NT2/D1 (cell line): ENCODE data around the gene HAND2.

Experiments
- SUZ12 ChIP-seq: IDR thresholded peaks from 2 replicates; pipeline ENCODE4 v1.6.1; 2011; ENCODE audit not compliant: insufficient read length, insufficient read depth; ENCODE audit errors: extremely low read depth
- YY1 ChIP-seq: IDR thresholded peaks from 2 replicates; pipeline ENCODE4 v1.6.1; 2011; ENCODE audit not compliant: insufficient read length, insufficient read depth
- ZNF274 ChIP-seq: IDR thresholded peaks from 2 replicates; pipeline ENCODE4 v1.6.1; 2011; ENCODE audit warnings: mild to moderate bottlenecking, low read depth, low read length

DNA sequence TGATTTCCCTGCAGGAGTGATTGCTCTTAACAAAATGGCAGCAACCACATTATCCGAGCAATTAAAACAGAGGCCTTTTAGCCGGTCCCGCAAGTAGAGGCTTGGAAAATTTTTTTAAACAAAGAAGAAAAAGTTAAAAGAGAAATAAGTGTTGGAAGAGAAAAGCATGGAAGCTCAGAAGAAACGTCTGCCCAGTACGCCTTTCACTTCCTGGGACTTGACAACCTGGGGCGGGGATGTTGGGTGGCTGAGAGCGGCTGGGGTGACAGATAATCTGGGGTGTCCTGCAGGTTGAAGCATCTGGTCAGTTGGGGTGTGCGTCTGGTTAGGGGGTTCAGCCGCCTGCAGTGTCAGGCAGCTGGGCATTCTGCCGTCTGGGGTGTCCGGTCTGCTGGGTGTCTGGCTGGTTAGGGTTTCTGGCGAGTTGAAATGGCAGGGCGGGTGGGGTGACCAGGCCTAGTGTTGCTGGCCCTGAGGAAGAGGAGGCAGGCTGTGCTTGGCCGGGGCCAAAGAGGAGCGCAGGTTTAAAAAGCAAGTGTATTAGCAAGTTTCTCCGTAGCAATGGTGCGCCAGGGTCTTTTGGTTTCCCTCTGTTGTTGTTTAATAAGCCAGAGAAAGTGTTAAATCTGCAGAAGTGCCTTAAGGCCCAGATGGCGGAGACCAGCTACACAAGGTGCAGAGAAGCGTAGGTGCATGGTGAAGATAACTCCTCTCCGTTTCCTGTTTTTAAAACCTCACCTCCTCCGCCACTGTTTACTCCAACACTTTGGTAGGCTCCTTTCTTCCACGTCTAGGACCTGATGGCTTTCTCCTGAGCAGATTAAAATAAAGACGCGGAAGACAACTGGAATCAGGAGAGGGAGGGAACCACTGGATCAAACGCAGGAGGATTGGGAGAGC lies 5.6 kb downstream of the HAND2 start:
- TF ChIP-seq ZNF274 (no peak), YY1 (no peak), SUZ12 (no peak)
